H9 (cell line): ENCODE measurements around the gene FSTL4. TPM values are rescaled to one million over a fixed set of nuclear protein-coding genes. Genes with fewer than 3 reads are reported as not detected.

Experiments
- DNase-seq: peaks from one replicate; pipeline ENCODE4 v3.0.0-alpha.2; 2017
- H2AFZ ChIP-seq: one replicate; pipeline ENCODE4 v1.6.1; 2013; ENCODE audit warnings: mild to moderate bottlenecking, low read length, control low read depth, moderate library complexity
- H2AK5ac ChIP-seq: 2 replicates; pipeline ENCODE4 v1.6.1; 2013; ENCODE audit warnings: low read length, control low read depth, mixed read lengths; ENCODE audit not compliant: insufficient read length
- H2BK120ac ChIP-seq: one replicate; pipeline ENCODE4 v1.6.1; 2013; ENCODE audit warnings: low read depth, mild to moderate bottlenecking, low read length, control low read depth, inconsistent platforms; ENCODE audit not compliant: poor library complexity, severe bottlenecking
- H2BK12ac ChIP-seq: 2 replicates; pipeline ENCODE4 v1.6.1; 2013; ENCODE audit warnings: low read length, control low read depth, mixed read lengths, low read depth; ENCODE audit not compliant: insufficient read length
- H2BK15ac ChIP-seq: 2 replicates; pipeline ENCODE4 v1.6.1; 2013; ENCODE audit warnings: low read depth, low read length, control low read depth
- H2BK20ac ChIP-seq: one replicate; pipeline ENCODE4 v1.6.1; 2013; ENCODE audit warnings: low read depth, mild to moderate bottlenecking, low read length, control low read depth, inconsistent platforms; ENCODE audit not compliant: poor library complexity, severe bottlenecking
- H2BK5ac ChIP-seq: 2 replicates; pipeline ENCODE4 v1.6.1; 2013; ENCODE audit warnings: low read length, control low read depth, mixed read lengths; ENCODE audit not compliant: insufficient read length
- H3K14ac ChIP-seq: 2 replicates; pipeline ENCODE4 v1.6.1; 2013; ENCODE audit warnings: low read length, control low read depth; ENCODE audit not compliant: insufficient read depth
- H3K18ac ChIP-seq: 2 replicates; pipeline ENCODE4 v1.6.1; 2013; ENCODE audit warnings: low read depth, mild to moderate bottlenecking, mixed read lengths, low read length, control low read depth; ENCODE audit not compliant: insufficient read length
- H3K23ac ChIP-seq: 2 replicates; pipeline ENCODE4 v1.6.1; 2013; ENCODE audit warnings: low read length, control low read depth, mixed read lengths, low read depth; ENCODE audit not compliant: insufficient read length
- H3K23me2 ChIP-seq: 2 replicates; pipeline ENCODE4 v1.6.1; 2013; ENCODE audit warnings: low read depth, mild to moderate bottlenecking, mixed read lengths, low read length, control low read depth; ENCODE audit not compliant: insufficient read length, poor library complexity, severe bottlenecking
- H3K27ac ChIP-seq: 2 replicates; pipeline ENCODE4 v1.5.1; 2013; ENCODE audit warnings: low read length, control low read depth, mixed read lengths, low read depth; ENCODE audit not compliant: insufficient read length
- H3K27me3 ChIP-seq: 2 replicates; pipeline ENCODE4 v1.6.1; 2013; ENCODE audit warnings: low read length, control low read depth, inconsistent platforms; ENCODE audit not compliant: insufficient read depth
- H3K4ac ChIP-seq: 2 replicates; pipeline ENCODE4 v1.6.1; 2013; ENCODE audit warnings: low read depth, mild to moderate bottlenecking, control low read depth, inconsistent platforms, low read length, moderate library complexity
- H3K4me1 ChIP-seq: 2 replicates; pipeline ENCODE4 v1.6.1; 2013; ENCODE audit warnings: low read length, control low read depth, inconsistent platforms; ENCODE audit not compliant: insufficient read depth
- H3K4me2 ChIP-seq: 2 replicates; pipeline ENCODE4 v1.6.1; 2013; ENCODE audit warnings: low read length, control low read depth, mixed read lengths; ENCODE audit not compliant: insufficient read length, insufficient read depth
- H3K56ac ChIP-seq: 2 replicates; pipeline ENCODE4 v1.6.1; 2013; ENCODE audit warnings: low read depth, mild to moderate bottlenecking, mixed read lengths, low read length, control low read depth; ENCODE audit not compliant: insufficient read length
- H3K79me1 ChIP-seq: 2 replicates; pipeline ENCODE4 v1.6.1; 2013; ENCODE audit warnings: low read depth, mild to moderate bottlenecking, moderate library complexity, low read length, control low read depth, inconsistent platforms; ENCODE audit not compliant: insufficient read depth, poor library complexity, severe bottlenecking
- H3K79me2 ChIP-seq: 2 replicates; pipeline ENCODE4 v1.6.1; 2013; ENCODE audit warnings: low read length, control low read depth, inconsistent platforms; ENCODE audit not compliant: insufficient read depth
- H3K9ac ChIP-seq: 2 replicates; pipeline ENCODE4 v1.6.1; 2013; ENCODE audit warnings: low read length, control low read depth, mixed read lengths; ENCODE audit not compliant: insufficient read length; ENCODE audit errors: extremely low read depth
- H3K9me3 ChIP-seq: one replicate; pipeline ENCODE4 v1.6.1; 2013; ENCODE audit warnings: low read depth, low read length, inconsistent platforms; ENCODE audit not compliant: control insufficient read depth
- H3T11ph ChIP-seq: one replicate; pipeline ENCODE4 v1.6.1; 2013; ENCODE audit warnings: mild to moderate bottlenecking, low read length, control low read depth, inconsistent platforms
- H4K20me1 ChIP-seq: one replicate; pipeline ENCODE4 v1.6.1; 2013; ENCODE audit not compliant: control insufficient read depth, insufficient read length, insufficient read depth
- H4K5ac ChIP-seq: 2 replicates; pipeline ENCODE4 v1.6.1; 2013; ENCODE audit warnings: low read depth, mild to moderate bottlenecking, mixed read lengths, low read length, control low read depth; ENCODE audit not compliant: insufficient read length
- H4K8ac ChIP-seq: replicated peaks from 2 replicates; pipeline ENCODE4 v1.6.1; 2013; ENCODE audit warnings: low read length, control low read depth, mixed read lengths, low read depth; ENCODE audit not compliant: insufficient read length
- H4K91ac ChIP-seq: 2 replicates; pipeline ENCODE4 v1.6.1; 2013; ENCODE audit warnings: low read depth, mild to moderate bottlenecking, moderate library complexity, mixed read lengths, low read length, control low read depth; ENCODE audit not compliant: insufficient read length
- H3K27ac Mint-ChIP-seq, 3 experiments: 2 replicates in 2 of 3; 3 replicates in 1 of 3; pipeline ENCODE4 v1.8.0; 2020 to 2021; ENCODE audit warnings: mixed read lengths in 3 of 3, mild to moderate bottlenecking in 1 of 3, moderate library complexity in 1 of 3
- H3K27me3 Mint-ChIP-seq: 2 replicates; pipeline ENCODE4 v1.8.0; 2021; ENCODE audit warnings: low read depth, mild to moderate bottlenecking, moderate library complexity, mixed read lengths
- H3K36me3 Mint-ChIP-seq, 3 experiments: 2 replicates in 2 of 3; 3 replicates in 1 of 3; pipeline ENCODE4 v1.8.0; 2020 to 2021; ENCODE audit warnings: low read depth in 3 of 3, mixed read lengths in 3 of 3; ENCODE audit not compliant: insufficient read depth in 1 of 3
- H3K4me1 Mint-ChIP-seq, 2 experiments: 2 replicates each; pipeline ENCODE4 v1.8.0; 2020; ENCODE audit warnings: mixed read lengths in 2 of 2
- H3K4me3 Mint-ChIP-seq, 2 experiments: 2 replicates in 1 of 2; 3 replicates in 1 of 2; pipeline ENCODE4 v1.8.0; 2020 to 2021; ENCODE audit warnings: mild to moderate bottlenecking in 2 of 2, mixed read lengths in 2 of 2, moderate library complexity in 1 of 2
- H3K9me3 Mint-ChIP-seq, 2 experiments: 2 replicates in 1 of 2; 3 replicates in 1 of 2; pipeline ENCODE4 v1.8.0; 2020; ENCODE audit warnings: mild to moderate bottlenecking in 2 of 2, mixed read lengths in 2 of 2, moderate library complexity in 1 of 2
- CTCF ChIP-seq: fragments of 200-600 bp; sonication (generic); conservative IDR thresholded peaks from 3 replicates; pipeline ENCODE4 v1.8.0; 2021; ENCODE audit warnings: antibody characterized with exemption, mild to moderate bottlenecking
- WGBS: extraction: QIAGEN DNeasy Blood & Tissue Kit; methylation state at CpG from one replicate; pipeline ENCODE4 v1.1.7; 2013; ENCODE audit warnings: missing lambda C conversion rate, low lambda C conversion rate, mixed read lengths; ENCODE audit not compliant: insufficient read length; ENCODE audit errors: extremely low coverage; 5-methylcytosine and 5-hydroxymethylcytosine counted together
- total RNA-seq: library from RNA; stranded (reverse); gene quantifications from 2 replicates; pipeline ENCODE4 v1.2.1, GENCODE V29; 2021

The FSTL4 gene
- total RNA-seq, 1 experiment from 2014 or later, result 5.7 TPM

GRCh38 chr5:133564921-133565565, 47.3 kb downstream of the FSTL4 start:
- Histone ChIP-seq H2BK120ac (no peak overlapping the region), H3K27me3 (no peaks in the 10 kb centered on the region), H3K27ac (no peak overlapping the region), H3K23ac (no peak overlapping the region), H3K9ac (no peak overlapping the region), H2BK5ac (no peak overlapping the region), H3K79me2 (no peaks in the 10 kb centered on the region), H3K56ac (no peak overlapping the region), H4K20me1 (no peaks in the 10 kb centered on the region), H3K18ac (no peak overlapping the region), H3K23me2 (no peaks in the 10 kb centered on the region), H2BK20ac (no peak overlapping the region), H3T11ph (no peak overlapping the region), H2AFZ (no peak overlapping the region), H2BK15ac (no peak overlapping the region), H4K91ac (no peak overlapping the region), H2BK12ac (no peak overlapping the region), H3K4me2 (no peak overlapping the region), H4K5ac (no peak overlapping the region), H3K79me1 (no peaks in the 10 kb centered on the region), H4K8ac (no peak overlapping the region), H3K14ac (no peak overlapping the region), H3K4me1 (no peaks in the 10 kb centered on the region), H3K4ac (no peak overlapping the region), H2AK5ac (no peak overlapping the region), H3K9me3 (no peaks in the 10 kb centered on the region)
- no peak for DNase-seq
- no peaks in the 10 kb centered on the region for H3K36me3 Mint-ChIP-seq
- H3K4me1 Mint-ChIP-seq, result peaks cover 6 to 8% of the 10 kb centered on the region in 2 experiments
- no peak overlapping the region for H3K27ac Mint-ChIP-seq
- H3K4me3 Mint-ChIP-seq, result no peak overlapping the region
- WGBS, result no CpG with 5 or more reads among the region's 4 CpGs
- peaks cover 14% of the 10 kb centered on the region for H3K27me3 Mint-ChIP-seq
- H3K9me3 Mint-ChIP-seq, result no peaks in the 10 kb centered on the region
- no peak for TF ChIP-seq CTCF
